AG04449 (cell line): ENCODE results near the gene CRNKL1.

ENCODE experiments used
- CTCF ChIA-PET: fragments of 350-600 bp; formaldehyde crosslinking; extraction: SDS; loops from one replicate; lab custom pipeline; 2021; ENCODE audit warnings: antibody characterized with exemption; lab: Yijun Ruan, JAX
- POLR2A ChIA-PET: fragments of 400-600, 350-600 bp; formaldehyde crosslinking; extraction: SDS; loops from one replicate; lab custom pipeline; 2020; ENCODE audit warnings: antibody characterized with exemption, inconsistent platforms; lab: Yijun Ruan, JAX
- DNase-seq: peaks from one replicate; pipeline ENCODE4 v3.0.0-alpha.2; 2010; ENCODE audit warnings: low read depth, low spot score
- H3K4me3 ChIP-seq: 2 replicates; pipeline ENCODE4 v1.5.1; 2011; ENCODE audit warnings: low read depth, mild to moderate bottlenecking, control low read depth, low read length
- CTCF ChIP-seq: IDR thresholded peaks from one replicate; pipeline ENCODE4 v1.5.1; 2011; ENCODE audit warnings: mild to moderate bottlenecking, moderate library complexity, low read length, control low read depth, inconsistent platforms; ENCODE audit not compliant: insufficient read depth; ENCODE audit errors: missing control alignments

The CRNKL1 gene

GRCh38 chr20:19995220-19995863 is 56.9 kb downstream of the CRNKL1 start:
- CTCF ChIA-PET: interaction anchor here (0.7 to 6.8 kb wide), 21 partner anchors 10 to 307 kb away, joined by 3 to 97 read pairs (median 4); partner anchors contain the start of genes NAA20 and RIN2
- no peak overlapping the region for H3K4me3 ChIP-seq
- POLR2A ChIA-PET: interaction anchor here (0.7 to 6.1 kb wide), 2 partner anchors 20 to 1455 kb away, joined by 4 to 67 read pairs; no protein-coding TSS in a partner anchor
- peak; percentile 53 for TF ChIP-seq CTCF
- DNase-seq: no peak

GRCh38 chr20:19993958-19994669 is 58.2 kb downstream of the CRNKL1 start:
- ChIA-PET POLR2A (interaction anchor here (0.7 to 6.1 kb wide), 4 partner anchors 16 to 1454 kb away, joined by 3 to 67 read pairs (median 11); no protein-coding TSS in a partner anchor), CTCF (interaction anchor here (0.7 to 6.8 kb wide), 28 partner anchors 8 to 599 kb away, joined by 3 to 97 read pairs (median 4); partner anchors contain the start of genes NAA20 and RIN2)
- no peak for DNase-seq
- no peak for TF ChIP-seq CTCF
- peak overlapping the region; percentile 15 for H3K4me3 ChIP-seq

GRCh38 chr20:19992996-19993908 is 59.0 kb downstream of the CRNKL1 start:
- H3K4me3 ChIP-seq: peak overlapping the region; percentile 34
- DNase-seq: peak; percentile 79
- no peak for TF ChIP-seq CTCF
- POLR2A ChIA-PET: interaction anchor here (0.5 to 6.1 kb wide), 4 partner anchors 18 to 250 kb away, joined by 3 to 67 read pairs (median 10); no protein-coding TSS in a partner anchor
- CTCF ChIA-PET: interaction anchor here (0.8 to 6.8 kb wide), 20 partner anchors 9 to 600 kb away, joined by 3 to 97 read pairs (median 5); partner anchors contain the start of genes NAA20 and RIN2

- no peak overlapping the region for H3K4me3 ChIP-seq
- no peak for TF ChIP-seq CTCF
- POLR2A ChIA-PET: interaction anchor here (6.1 kb wide), 1 partner anchor 16 kb away, joined by 67 read pairs; no protein-coding TSS in a partner anchor
- CTCF ChIA-PET: interaction anchor here (1.1 to 6.8 kb wide), 5 partner anchors 10 to 219 kb away, joined by 3 to 97 read pairs (median 14); no protein-coding TSS in a partner anchor
- DNase-seq: no peak
Measured at GRCh38 chr20:19991854-19992253, 60.4 kb downstream of the CRNKL1 start.

- CTCF ChIA-PET: interaction anchor here (1.1 to 6.8 kb wide), 4 partner anchors 10 to 207 kb away, joined by 3 to 97 read pairs (median 34); no protein-coding TSS in a partner anchor
- no peak for DNase-seq
- TF ChIP-seq CTCF: no peak
- H3K4me3 ChIP-seq: no peak overlapping the region
- POLR2A ChIA-PET: interaction anchor here (6.1 kb wide), 1 partner anchor 16 kb away, joined by 67 read pairs; no protein-coding TSS in a partner anchor
Measured at GRCh38 chr20:19991308-19991707, 61.0 kb downstream of the CRNKL1 start.
